ENCODE results near the gene TNS3.

DNA sequence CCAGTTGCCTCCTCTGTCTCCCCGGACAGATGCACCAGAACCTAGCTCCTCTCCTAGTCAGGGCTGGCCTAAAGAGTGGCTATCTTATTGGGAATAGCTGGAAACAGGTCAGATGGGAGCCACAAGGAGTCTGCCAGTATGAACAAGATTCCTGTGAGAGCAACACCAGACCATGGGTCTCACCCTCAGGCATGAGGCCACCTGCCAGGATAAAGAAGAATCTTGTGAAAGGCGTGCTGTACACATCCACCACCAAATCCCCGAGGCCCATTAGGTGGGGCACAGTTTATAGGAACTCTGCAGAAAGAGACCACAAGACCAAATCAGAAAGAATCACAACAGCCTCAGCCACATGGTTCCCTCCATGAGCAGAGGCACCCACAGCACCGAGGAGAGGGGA, 325.9 kb downstream of the TNS3 start:
- TF ChIP-seq EZH2phosphoT487 (IDR thresholded peaks at IDR 0.05; ENCODE audit: borderline replicate concordance, low read depth) (no peak), RFX5 (IDR thresholded peaks at IDR 0.05; ENCODE audit: low read length) (no peak)
- TF ChIP-seq, protein P1, sequence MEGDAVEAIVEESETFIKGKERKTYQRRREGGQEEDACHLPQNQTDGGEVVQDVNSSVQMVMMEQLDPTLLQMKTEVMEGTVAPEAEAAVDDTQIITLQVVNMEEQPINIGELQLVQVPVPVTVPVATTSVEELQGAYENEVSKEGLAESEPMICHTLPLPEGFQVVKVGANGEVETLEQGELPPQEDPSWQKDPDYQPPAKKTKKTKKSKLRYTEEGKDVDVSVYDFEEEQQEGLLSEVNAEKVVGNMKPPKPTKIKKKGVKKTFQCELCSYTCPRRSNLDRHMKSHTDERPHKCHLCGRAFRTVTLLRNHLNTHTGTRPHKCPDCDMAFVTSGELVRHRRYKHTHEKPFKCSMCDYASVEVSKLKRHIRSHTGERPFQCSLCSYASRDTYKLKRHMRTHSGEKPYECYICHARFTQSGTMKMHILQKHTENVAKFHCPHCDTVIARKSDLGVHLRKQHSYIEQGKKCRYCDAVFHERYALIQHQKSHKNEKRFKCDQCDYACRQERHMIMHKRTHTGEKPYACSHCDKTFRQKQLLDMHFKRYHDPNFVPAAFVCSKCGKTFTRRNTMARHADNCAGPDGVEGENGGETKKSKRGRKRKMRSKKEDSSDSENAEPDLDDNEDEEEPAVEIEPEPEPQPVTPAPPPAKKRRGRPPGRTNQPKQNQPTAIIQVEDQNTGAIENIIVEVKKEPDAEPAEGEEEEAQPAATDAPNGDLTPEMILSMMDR (IDR thresholded peaks at IDR 0.05), result no peak

Measured in SK-N-SH (cell line).